Measurements from ENCODE around the gene HPCAL1. TPM values are rescaled to one million over a fixed set of nuclear protein-coding genes. Genes with fewer than 3 reads are reported as not detected.
A peak's percentile ranks its signal among the peaks of the same experiment; 100 is the strongest.

HPCAL1 gene
- total RNA-seq, 1 donor from 2014 or later = 160 TPM

- H3K27me3 ChIP-seq = no peaks in the 10 kb centered on the region
- H3K27ac ChIP-seq = no peak overlapping the region
- DNase-seq (no peak), ATAC-seq (no peak)
- no peak overlapping the region for H3K4me3 ChIP-seq
- H3K4me1 ChIP-seq = peaks cover 40% of the 10 kb centered on the region
- no peak for TF ChIP-seq CTCF (IDR thresholded peaks at IDR 0.05)
- H3K36me3 ChIP-seq = no peaks in the 10 kb centered on the region
- H3K9me3 ChIP-seq = no peaks in the 10 kb centered on the region
- intact Hi-C loops (cut with DNase I) = no loop called here
Observed at GRCh38 chr2:10322481-10322880, 19.8 kb downstream of the HPCAL1 start.

DNA sequence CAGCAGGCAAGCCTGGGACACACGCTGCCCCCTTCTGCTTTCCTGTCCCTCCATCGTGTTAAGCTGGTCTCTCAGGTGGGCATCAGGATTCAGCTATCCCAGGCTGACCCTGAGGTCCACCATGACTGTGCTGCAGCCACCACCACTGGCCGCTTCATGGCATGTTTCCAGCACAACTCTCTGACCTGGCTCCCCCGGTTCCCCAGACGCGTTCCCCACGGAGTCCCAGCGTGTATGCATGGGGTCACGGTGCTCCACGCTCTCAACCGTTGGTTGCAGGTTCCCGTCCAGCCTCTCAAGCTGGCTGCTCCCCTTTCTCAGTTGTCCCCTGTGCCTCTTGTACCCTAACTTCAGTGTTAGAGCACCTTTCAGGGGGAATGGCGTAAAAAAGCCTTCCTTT lies 20.3 kb downstream of the HPCAL1 start:
- intact Hi-C loops (cut with DNase I) = no loop called here
- Histone ChIP-seq H3K9me3 (no peaks in the 10 kb centered on the region), H3K36me3 (no peaks in the 10 kb centered on the region), H3K4me1 (peaks cover 43% of the 10 kb centered on the region), H3K27ac (no peak overlapping the region), H3K27me3 (no peaks in the 10 kb centered on the region), H3K4me3 (no peak overlapping the region)
- TF ChIP-seq CTCF (IDR thresholded peaks at IDR 0.05) = no peak
- ATAC-seq (no peak), DNase-seq (no peak)

DNA sequence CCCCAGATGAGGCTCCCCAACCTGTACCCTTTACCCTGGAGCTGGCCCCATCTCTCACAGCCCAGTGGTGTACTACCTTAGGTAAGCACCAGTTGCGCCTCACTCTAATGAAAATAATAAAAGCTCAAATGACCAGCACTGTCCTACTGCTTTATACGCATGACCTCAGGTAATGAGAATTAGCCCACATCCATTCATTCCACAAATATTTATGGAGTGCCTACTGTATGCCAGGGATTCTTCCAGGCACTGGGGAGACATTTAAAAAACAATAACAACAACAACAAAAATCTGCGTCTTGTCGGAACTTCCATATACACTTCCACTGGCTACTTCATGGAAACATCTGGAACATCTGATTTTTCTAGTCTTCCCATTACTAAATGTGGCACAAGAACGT lies 20.8 kb downstream of the HPCAL1 start:
- no peaks in the 10 kb centered on the region for H3K27me3 ChIP-seq
- no peaks in the 10 kb centered on the region for H3K9me3 ChIP-seq
- DNase-seq (no peak), ATAC-seq (no peak)
- no peaks in the 10 kb centered on the region for H3K36me3 ChIP-seq
- H3K4me3 ChIP-seq = no peak overlapping the region
- H3K27ac ChIP-seq = no peak overlapping the region
- H3K4me1 ChIP-seq = peaks cover 49% of the 10 kb centered on the region
- no peak for TF ChIP-seq CTCF (IDR thresholded peaks at IDR 0.05)
- intact Hi-C loops (cut with DNase I) = no loop called here

- intact Hi-C loops (cut with DNase I) = no loop called here
- no peaks in the 10 kb centered on the region for H3K36me3 ChIP-seq
- DNase-seq = no peak
- no peak overlapping the region for H3K4me3 ChIP-seq
- no peak for TF ChIP-seq CTCF (IDR thresholded peaks at IDR 0.05)
- no peaks in the 10 kb centered on the region for H3K9me3 ChIP-seq
- ATAC-seq = no peak
- H3K4me1 ChIP-seq = peaks cover 55% of the 10 kb centered on the region
- no peaks in the 10 kb centered on the region for H3K27me3 ChIP-seq
- H3K27ac ChIP-seq = no peak overlapping the region
Observed at GRCh38 chr2:10324095-10324832, 21.6 kb downstream of the HPCAL1 start.

DNA sequence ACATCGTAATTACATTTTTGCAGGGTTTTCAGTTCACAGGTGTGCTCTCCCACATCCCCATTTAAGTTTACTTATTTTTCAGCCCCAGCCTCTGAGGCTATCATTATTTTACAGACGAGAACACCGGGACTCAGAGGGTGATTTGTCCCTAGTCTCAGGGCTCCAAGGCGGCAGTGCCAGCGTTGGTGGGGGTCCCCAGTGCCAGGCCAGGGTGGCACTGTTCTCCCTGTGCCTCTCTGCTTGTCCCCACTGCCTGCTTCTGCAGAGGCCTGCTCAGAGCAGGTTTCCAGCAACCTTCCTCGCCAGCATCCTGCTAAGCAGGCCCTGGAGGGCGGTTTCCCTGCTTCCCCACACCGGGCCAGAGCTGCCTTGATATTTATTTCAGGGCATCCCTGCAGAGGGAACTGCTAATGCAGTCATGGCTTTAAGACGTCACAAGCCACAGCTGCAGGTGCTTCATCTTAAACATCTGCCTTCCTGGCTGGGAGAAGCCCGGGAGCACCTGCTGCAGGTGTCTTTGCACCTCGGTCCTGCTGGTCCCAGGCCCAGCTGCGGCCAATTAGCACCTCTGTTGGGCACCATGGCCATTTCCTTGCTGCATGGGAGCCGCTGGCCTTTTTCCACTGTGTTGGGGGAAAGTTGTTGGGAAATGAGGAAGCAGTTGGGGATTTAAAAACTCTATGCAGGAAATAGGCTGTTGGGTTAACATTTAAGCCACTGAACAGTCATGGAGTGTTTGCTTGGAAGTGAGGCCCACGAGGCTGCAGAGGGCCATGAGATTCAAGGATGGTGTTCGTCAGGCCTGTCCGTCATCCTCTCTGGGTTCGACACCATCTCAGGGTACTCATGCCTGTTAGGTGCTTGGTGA lies 22.8 kb downstream of the HPCAL1 start:
- intact Hi-C loops (cut with DNase I) = no loop called here
- Histone ChIP-seq H3K27me3 (no peaks in the 10 kb centered on the region), H3K27ac (peak overlapping the region; percentile 30), H3K36me3 (no peaks in the 10 kb centered on the region), H3K9me3 (no peaks in the 10 kb centered on the region), H3K4me3 (no peak overlapping the region), H3K4me1 (peaks cover 68% of the 10 kb centered on the region)
- DNase-seq = peak; percentile 75
- no peak for TF ChIP-seq CTCF (IDR thresholded peaks at IDR 0.05)
- peak; percentile 77 for ATAC-seq
